Stimulated activated naive CD4-positive, alpha-beta T cell treated with Interleukin-2 at 50 U/mL for 16 hours (primary cell): Measurements from ENCODE around the gene MRPL10.

Experiments used
- DNase-seq: peaks from one replicate; lab custom pipeline; 2025; lab: John Stamatoyannopoulos, UW

Gene MRPL10

DNA sequence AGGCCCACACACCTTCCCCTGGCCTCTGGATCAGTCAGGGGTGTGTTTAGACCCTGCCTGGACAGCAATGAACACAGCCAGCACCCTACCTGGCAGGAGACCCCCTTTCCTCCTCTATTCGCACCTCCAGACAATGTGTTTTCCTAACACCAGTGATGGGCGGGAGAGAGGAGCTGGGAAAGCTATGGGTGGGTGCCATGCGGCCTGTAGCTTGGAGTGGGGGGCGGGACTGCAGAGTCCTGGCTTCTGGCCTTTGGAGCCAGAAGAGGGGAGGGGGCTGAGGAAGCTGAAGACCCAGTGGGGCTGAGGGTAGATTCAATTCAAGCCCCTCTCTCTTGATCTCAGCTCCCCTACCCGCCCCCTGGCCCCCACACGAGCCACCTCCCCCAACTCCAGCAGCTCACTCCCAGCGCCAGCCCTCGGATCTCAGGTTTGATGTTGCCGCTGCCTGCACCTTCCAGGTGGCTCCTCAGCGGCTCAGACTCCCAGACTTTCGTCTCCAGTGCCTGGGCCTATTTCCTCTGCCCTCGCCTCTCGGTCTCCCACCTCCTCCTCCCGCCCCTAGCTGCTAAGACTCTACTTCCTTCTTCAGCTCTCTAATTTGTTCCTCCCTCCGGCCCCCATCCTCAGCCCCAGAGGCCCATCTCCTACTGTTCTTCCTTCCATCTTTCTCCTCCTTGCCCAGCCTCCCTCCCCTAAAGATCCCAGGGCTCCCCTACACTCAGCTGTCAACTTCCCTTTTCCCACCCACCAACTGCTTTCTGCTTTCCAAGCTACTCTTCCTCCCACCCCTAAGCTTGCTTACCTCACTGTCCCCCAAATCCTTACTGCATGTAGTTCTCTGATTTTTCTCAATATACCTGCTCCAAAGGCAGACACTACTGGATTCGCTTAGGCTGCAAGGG lies 26.5 kb upstream of the MRPL10 start:
- DNase-seq = no peak

DNA sequence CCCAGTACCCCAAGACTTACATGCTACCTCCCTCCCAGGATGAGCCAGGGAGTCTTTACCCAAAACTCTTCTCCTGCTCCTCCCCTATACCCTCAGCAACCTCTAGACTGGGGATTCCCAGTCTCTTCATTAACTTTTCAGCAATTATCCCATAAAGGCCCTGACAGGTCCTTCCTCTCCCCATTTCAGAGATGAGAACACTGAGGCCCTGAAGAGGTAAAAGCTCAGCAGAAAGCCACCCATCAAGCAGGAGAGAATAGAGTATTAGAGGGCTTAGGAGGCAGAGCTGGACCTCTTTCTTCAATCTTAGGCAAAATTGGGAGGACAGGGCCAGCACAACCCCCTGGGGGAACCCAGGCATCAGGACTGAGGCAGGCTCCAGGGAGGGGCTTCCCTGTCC lies 25.5 kb upstream of the MRPL10 start:
- DNase-seq = no peak

DNA sequence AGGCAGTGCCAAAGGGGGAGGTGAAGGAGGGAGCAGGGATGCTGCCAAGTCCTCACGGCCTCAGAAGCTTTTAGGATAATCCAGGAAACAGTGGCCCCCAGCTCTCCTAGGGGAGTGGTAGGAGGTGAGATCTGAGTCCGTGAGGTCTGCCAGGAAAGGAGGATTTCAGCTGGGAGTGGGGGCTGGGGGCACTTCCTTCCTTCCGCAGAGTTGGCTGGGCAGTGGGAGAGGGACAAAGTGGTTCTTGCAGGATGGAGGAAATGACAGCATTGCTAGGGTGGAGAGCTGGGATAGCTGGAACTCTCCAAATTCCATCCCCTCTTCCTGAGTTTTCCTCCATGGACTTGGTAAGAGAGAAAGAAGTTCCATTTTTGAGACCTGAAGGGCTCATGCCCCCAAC lies 24.4 kb upstream of the MRPL10 start:
- DNase-seq = no peak

DNA sequence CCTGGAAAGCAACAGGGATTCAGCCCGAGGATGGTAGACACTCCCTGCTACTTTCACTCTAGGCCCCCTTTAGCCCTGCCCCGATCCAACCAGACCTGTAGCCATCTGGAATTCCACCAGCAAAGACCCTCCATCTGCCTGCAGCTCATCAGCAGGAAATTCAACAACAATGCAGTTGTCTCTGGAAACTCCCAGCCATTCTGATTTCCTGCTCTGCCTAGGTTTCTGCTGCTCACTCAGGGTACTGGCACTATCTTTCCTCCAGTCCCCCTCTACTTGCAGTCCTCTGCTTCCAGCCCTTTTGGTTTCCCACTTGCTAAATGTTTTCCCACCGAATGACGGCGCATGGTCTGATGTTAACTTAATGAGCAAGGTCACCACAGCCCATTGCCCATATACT lies 22.3 kb upstream of the MRPL10 start:
- DNase-seq = no peak

DNA sequence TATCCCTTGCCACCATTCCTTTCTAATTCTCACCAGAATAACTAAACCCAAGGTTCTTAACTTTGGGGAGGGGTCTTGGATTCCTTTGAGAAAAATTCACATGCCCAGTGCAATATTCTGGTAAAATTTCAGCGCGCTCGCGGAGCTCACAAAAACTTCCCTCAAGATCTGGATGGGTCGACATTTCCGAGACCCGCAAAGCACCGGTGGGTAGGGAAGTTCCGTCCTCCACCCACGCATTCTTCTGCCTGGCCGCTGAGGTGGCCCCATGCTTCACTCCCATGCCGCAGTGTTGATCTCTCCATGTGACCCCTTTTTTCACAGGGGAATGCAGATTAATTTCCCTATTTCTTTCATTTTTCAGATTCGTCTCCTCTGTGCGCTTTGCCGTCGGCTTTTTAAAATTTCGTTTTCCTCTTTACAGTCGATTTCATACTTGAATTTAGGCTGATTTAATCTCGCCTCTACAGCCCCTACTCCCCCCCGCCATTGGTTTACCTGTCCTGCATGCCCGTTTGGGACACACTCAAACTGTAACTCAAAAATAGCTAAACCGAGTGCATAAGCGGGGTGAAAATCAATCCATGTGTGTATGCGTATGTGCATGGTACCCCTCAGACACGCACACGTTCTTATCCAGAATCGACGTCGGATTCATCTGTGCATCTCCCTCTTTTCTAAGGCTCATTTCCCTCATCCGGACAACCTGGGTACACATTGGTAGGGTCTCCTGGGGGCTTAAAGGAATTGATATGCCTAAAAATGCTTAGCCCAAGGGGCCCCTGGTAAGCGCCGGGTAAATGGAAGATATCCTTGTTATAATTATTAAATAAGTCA lies 21.0 kb upstream of the MRPL10 start:
- DNase-seq = no peak

DNA sequence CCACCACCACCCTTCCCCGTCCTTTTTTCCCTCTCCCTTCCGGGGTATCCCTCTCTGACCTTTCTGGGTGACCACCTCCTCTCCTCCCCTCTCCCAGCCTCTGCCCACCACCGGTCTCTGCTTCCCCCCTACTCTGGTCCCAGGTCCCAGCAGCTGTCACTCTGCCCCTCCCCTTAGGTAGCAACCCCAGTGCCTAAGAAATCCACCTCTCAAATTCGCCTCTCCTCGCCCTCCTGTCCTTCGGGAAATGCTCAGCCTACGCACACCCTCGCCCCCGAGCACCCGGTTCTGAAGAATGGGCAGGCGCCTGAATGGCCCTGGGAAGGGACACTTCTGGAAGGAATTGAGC lies 20.4 kb upstream of the MRPL10 start:
- DNase-seq = no peak

DNA sequence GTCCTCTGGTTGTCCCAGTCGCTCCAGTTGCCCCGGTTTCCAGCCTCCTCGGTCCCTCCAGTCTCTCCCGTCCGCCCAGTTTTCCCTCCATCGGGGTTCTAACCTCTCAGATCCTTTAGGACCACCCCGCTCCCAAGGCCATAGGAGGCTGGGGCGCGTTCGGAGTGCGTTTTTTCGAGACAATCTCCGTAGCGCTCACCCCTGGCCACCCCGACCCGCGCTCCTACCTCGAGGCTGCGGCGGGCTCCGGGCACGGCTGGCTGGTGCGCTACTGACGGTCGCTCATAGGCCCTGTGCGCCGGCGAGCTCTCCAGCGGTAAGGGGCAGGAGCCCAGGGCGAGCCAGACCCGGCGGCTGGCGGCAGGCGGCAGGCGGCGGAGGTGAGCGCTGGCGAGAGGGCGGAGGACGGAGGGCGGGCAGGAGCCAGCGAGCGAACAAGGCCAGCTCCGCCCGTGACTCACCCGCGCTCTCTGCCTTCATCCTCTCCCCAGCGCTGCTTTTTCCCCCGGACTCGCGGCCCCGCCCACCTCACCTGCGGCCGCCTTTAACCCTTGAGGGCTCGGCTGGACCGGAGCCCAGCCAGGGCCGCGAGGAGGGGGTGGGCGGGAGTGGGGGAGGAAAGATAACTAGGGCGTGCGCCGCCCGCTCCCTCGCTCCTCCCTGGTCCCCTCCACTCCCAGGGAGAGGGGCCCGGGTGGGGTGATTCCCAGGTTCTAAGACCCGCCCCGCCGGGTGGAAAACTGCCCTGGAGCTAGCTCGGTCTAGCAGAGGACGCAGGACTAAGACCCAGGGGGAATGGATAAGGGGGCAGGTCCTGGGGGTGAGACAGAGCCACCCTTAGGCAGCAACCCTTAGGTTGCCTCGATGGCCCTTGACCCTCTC lies 19.6 kb upstream of the MRPL10 start, which contains the start of gene SP6:
TSS of gene SP6 (minus strand) at position 472 of the 882 bp plus-strand sequence. CDS start 2,734 bp downstream, outside the sequence.
- peak; percentile 67 for DNase-seq

DNA sequence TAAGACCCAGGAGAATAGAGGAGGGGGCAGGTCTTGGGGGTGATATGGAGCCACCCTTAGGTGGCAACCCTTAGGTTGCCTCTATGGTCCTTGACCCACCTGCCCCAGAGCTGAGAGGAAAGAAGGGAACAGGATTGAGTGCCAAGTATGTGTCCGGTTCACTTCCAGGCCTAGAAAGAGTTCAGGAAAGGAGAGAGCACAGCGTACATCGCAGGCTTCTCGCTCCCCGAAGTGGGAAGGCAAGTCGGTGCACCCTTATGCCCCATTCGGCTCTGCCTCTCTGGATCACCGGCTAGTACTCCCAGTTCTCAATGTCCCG lies 19.0 kb upstream of the MRPL10 start:
- DNase-seq = no peak

DNA sequence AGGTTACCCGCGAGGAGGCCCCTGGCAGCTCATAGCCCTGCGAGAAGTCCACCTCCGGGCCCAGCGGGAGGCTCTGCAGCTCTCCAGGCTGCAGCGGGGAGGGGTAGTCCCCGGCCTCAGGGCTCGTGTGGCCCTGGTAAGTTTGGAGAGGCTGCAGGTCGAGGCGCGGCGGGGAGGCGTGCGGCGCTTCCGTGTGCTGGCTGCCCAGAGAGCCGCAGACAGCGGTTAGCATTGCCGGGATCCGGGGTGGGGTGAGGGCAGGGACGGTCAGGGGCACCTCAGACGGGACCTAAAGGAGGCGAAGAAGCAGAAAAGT lies 16.8 kb upstream of the MRPL10 start:
- DNase-seq = no peak

DNA sequence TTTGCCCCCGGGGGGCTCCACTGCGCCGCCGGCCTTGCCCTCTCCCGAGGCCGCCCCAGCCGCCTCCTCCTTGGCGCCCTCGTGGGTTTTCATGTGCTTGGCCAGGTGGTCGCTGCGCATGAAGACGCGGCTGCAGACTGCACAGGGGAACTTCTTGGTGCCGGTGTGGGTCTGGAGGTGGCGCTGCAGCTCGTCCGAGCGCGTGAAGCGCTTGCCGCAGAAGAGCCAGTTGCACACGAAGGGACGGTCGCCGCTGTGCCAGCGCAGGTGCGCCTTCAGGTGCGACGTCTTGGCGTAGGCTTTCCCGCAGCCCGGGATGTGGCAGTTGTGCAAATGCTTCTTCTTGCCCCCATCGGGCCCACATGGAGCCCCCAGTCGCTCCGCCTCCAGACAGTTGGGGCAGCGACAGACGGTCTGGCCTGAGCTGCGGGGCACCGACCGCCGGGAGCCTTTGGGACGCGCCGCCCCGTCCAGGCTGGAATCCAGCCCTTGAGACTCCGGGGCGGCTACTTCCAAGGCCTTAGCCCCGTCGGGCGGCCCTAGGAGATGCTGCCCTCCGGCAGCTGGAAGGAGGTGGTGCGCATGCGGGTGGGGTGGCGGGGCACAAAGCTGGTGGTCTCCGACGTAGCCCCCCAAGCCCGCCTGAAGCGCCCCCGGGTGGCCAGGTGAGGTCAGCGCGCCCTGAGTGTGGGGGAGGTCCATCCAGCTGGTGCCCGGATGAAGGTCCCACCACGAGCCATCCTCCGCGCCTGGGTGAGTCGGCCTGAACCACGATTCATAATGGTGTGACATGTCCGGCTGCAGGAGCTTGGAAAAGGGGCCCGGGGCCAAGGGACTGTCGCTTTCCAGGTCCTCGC lies 16.2 kb upstream of the MRPL10 start:
- DNase-seq = peak; percentile 8

DNA sequence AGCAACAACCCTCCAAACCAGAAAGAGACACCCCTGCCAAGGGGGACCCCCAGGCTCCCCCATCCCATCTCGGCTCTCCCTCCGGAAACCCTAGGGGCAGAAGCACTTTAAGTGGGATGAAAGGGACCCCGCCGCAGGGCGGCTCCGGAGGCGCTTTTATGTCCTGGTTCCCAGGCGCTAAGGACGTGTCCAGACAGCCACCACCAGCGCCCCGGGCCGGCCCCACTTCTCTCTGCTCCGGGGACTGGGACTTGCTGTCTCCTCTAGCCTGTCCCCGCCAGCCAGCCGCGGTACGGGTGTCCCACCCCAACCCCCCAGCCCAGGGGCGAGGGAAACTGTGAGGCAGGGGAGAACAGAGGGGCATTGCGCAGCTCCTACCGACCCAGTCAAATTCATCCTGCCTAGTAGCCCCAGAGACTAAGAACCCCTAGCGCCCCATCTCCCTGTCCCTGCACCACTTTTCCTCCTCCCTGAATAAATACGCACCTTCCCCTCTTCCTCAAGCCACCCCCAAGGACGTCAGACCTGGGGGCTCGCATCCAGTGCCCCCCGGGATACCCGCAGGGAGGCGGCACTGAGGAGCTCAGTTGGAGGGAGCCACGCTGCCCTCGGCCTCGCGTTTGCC lies 15.5 kb upstream of the MRPL10 start:
- no peak for DNase-seq

DNA sequence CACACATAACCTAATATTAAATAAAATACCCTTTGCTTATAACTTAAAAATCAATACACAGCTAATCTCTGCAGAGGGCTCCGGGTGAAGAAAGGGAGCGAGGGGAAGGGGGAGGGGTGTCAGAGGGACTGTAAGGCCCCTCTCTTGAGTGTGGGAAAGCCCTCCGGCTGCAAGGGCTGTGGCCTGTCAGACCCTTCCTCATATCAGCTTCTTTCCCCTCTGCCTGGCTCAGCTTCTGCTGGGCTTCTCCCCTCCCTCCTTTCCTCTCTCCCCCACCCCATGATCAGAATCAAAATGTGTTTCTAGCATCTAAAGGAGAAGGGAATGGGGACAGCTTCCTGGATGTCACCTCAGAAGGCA lies 14.4 kb upstream of the MRPL10 start:
- no peak for DNase-seq

DNA sequence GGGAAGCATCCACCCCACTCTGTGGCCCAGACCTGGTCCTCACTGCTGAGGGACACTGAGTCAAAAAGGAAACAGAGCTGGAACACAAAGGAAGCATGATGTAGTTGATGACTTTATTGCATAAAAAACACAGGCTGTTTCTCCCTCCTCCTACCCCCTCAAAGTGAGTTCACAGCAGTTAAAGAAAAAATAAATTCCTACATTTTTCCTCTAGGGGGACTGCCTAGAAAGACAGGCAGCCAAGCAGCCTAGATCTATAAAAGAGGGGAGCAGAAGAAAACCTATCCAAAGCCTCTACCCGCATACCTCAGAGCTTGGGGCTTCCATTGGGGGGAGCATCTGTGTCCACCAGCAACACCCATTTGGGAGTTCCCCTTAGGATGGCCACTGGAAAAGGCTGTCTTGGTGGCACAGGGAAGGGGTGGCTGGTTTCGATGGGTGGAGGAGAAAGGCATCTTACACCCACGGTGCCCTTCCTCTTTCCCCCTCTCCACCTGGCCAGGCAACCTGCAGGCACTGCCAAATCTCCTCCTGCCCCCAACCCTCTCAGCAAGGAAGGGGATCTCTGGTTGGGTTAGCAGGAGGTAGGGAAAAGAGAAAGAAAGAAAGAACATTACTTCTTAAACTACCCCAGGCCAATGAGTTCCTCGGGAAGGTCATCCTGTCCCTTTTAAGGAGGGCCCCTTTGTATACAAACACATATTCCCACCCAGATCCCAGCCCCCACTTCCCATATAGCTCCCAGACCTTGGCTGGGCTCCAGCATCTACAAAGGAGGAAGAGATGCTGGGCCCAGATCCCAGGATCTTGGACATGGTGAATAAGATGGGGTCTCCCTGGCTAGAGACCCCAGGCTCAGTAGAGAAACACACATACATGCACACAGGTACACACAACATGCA lies 13.7 kb upstream of the MRPL10 start:
- DNase-seq = no peak

DNA sequence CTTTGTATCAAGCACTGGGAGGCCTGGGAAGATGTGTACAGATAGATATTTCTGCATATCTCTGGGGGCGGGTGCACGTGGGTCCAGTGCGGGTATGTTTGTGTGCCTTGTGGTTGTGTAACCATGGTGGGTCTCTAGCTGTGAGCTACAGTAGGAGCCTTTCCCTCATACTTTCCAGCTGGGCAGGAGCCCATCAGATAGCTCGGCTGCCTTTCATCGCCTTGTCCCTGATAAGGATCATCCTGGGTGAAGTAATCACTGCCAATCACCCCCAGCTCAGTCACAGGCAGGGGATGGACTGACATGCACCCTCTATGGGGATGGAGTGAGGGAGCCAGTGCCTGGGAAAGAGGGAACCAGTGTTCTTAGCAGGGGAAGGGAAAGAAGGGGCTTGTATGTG lies 12.9 kb upstream of the MRPL10 start:
- DNase-seq = no peak

DNA sequence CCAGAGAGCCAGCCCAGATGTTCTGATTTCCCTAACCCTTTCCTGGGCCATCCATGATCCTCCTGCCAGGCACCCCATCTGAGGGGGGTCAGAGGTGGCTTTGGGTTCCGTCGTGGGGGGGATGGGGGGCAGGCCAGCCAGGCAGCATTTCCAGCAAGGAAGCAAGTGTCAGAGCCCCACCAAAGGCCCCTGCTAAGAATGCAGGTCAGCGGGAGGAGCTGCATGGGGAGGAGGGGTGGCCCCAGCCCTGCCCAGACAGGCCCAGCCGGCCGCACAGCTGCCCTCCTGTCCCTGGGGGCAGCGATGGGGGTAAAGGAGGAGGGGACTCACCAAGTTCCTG lies 12.0 kb upstream of the MRPL10 start:
- no peak for DNase-seq

DNA sequence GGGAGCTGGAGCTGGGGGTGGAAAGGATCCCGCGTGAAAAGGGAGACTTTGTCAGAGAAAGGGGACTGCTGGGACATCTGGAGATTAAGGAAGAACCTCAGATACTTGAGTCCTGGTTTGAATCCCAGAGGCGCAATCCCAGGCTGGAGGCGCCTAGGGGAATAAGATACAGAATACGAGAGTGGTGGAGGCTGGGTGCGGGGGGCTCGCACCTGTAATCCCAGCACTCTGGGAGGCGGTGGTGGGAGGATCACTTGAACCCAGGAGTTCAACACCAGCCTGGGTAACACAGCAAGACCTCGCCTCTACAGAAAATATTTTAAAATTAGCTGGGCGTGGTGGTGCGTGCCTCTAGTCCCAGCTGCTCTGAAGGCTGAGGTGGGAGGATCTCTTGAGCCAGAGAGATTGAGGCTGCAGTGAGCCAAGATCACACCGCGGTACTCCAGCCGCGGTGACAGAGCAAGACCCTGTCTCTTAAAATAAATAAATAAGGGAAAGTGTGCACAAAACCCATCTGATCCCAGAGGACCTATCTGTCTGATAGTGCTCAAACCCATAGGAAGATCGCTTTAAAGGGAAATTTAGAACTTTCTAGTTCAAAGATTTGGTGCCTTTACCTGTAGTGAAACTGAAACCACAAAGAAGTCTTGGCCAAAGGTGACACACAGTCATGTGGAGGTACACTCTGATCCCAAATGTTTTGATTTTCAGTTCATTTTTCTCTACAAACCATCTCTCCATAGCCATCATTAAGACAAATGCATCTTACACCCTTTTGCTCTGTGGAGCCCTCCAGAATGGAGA lies 10.3 kb upstream of the MRPL10 start:
- no peak for DNase-seq

DNA sequence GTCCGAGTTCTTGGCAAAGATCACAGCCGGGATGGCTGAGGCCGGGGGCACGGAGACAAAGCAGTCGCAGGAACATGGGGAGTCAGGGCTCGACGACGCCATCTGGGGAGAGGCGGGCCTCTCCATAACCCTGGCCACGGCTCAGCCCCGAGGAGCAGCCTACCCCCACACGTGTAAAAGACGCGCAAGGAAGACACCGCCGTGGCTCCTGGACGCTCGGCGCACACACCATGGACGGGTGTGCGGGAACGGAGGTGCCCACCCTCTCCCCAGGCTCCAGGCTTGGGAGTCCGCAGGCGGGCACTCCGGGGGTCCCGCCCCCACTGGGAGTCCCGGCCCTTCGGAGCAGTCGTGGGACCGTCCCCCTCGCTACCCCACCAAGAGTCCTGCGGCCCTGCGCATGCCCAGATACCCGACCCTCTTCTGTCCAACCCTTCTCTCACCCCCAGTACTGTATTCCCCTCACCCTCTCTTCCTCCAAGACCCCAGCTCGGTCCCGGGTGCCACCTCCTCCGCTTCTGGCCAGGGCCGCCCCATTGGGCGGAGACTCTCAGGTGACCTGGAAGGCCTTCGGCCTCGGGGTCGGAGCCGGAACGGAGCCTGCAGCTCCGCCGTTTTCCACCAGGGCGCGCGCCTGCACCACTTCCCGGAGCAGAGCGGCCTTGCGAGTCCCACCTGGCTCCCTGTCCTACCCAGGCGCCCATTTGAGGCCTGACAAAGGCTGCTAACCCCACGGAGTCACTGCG lies 9.6 kb upstream of the MRPL10 start, which contains the start of gene SCRN2:
TSS of gene SCRN2 (minus strand) at position 532 of the 746 bp plus-strand sequence. CDS start at position 102, 430 bp downstream.
- peak; percentile 79 for DNase-seq

DNA sequence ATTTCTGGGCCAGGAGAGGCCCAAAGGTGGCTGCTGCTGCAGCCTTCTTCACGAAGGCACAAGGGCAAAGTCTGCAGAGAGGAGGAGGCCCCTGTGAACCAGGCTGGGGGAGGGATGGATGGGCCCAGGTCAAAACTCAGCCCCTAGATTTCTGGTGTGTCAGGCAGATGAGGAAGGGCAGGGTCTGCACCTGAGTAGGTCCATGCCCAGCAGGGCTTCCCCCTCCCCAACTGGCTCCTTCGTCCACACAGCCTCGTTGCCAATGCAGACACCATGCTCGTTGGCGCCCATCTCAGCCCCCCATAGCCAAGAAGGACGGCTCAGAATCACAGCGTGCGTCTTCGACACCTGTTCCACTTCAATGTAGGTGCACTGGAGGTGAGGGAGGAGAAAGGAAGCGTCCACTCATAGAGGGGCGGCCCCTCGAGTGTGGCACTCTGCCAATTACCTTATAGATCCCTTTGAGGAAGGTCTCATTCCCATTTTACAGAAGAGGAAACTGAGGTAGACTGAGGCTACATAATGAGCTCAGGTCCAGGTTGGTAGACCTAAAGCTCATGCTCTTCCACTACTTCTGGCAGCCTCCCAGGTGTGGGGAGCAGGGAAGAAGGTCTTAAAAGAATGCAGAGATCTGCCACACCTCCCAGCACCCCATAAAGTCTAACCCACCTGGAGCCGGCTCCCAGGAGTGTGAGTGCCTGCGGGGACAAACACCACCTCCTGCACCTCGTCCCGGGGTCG lies 8.8 kb upstream of the MRPL10 start:
- no peak for DNase-seq
